Erythroblast (primary cell): ENCODE results near the gene ARR3.
"Not testable (repeated sequence)": the region's sequence is repeated elsewhere in the genome, so short reads cannot be mapped to it uniquely, and the experiment has no call there.

Experiments used
- DNase-seq, 2 experiments: peaks; one replicate each; lab custom pipeline; 2025; lab: John Stamatoyannopoulos, UW
- GATA1 ChIP-seq: IDR thresholded peaks from 2 replicates; pipeline ENCODE4 v1.6.1; 2011; ENCODE audit warnings: low read depth, mild to moderate bottlenecking, control low read depth, low read length, moderate library complexity
- POLR2A ChIP-seq: IDR thresholded peaks from 2 replicates; pipeline ENCODE4 v1.6.1; 2011; ENCODE audit warnings: mild to moderate bottlenecking, low read length

ARR3 gene

GRCh38 chrX:70254909-70255308 is 13.2 kb upstream of the ARR3 start:
- TF ChIP-seq GATA1 (no peak), POLR2A (no peak)
- DNase-seq = no peak

- TF ChIP-seq POLR2A (no peak), GATA1 (no peak)
- no peak for DNase-seq
Measured at GRCh38 chrX:70255452-70255851, 12.7 kb upstream of the ARR3 start.

- no peak for DNase-seq
- TF ChIP-seq GATA1 (no peak), POLR2A (no peak)
Measured at GRCh38 chrX:70257423-70258288, 10.5 kb upstream of the ARR3 start.

DNA sequence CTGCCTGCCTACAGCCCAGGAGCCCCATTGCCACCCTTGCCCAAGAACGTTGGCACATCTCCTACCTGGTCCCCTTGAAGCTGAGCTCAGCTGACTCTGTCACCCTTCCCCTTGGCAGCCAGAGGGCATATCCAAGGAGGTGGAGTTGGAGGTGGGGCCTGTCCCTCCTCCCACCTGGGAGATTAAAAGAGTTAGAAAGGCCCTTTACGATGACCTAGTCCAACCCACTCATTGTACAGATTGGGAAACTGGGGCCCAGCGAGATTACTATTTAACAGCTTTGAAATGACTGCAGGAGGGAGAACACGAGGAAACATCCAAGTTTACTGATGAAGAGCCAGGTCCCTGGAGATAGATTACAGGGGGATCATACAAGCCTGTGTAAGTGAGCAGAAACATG is 8.0 kb upstream of the ARR3 start, which contains the start of gene P2RY4:
Gene P2RY4, minus strand, starts transcription at position 101 of the 400 bp plus-strand sequence. CDS start 580 bp downstream, outside the sequence.
- no peak for DNase-seq
- TF ChIP-seq POLR2A (no peak), GATA1 (no peak)

GRCh38 chrX:70262952-70263567 is 5.1 kb upstream of the ARR3 start:
- TF ChIP-seq GATA1 (no peak), POLR2A (no peak)
- peak; percentile 10 to 36 for DNase-seq

GRCh38 chrX:70264784-70265183 is 3.4 kb upstream of the ARR3 start:
- DNase-seq = no peak
- TF ChIP-seq POLR2A (no peak), GATA1 (no peak)

DNA sequence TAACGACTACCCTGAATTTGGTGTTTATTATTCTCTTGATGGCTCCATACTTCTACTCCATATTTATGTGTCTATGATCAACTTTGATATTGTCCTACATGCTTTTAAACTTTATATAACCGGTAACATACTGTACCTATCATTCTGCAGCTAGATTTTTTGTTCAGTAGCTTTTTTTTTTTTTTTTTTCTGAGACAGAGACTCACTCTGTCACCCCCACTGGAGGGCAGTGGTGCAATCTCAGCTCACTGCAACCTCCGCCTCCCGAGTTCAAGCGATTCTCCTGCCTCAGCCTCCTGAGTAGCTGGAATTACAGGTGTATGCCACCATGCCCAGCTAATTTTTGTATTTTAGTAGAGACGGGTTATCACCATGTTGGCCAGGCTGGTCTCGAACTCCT is 5.9 kb downstream of the ARR3 start:
- not testable (repeated sequence) for DNase-seq

GRCh38 chrX:70279081-70279480 is 10.9 kb downstream of the ARR3 start:
- TF ChIP-seq POLR2A (no peak), GATA1 (no peak)

GRCh38 chrX:70280573-70280972 is 12.4 kb downstream of the ARR3 start:
- TF ChIP-seq GATA1 (no peak), POLR2A (no peak)
- no peak for DNase-seq

More at GRCh38 chrX:70279081-70279480, 10.9 kb downstream of the ARR3 start:
- DNase-seq = no peak

- DNase-seq = no peak
- TF ChIP-seq POLR2A = no peak
- no peak for TF ChIP-seq GATA1
Measured at GRCh38 chrX:70281951-70282350, 13.8 kb downstream of the ARR3 start, which contains the start of gene RAB41. TSS of gene RAB41 (plus strand) at chrX:70282172. CDS start at chrX:70282218, 46 bp downstream.

- DNase-seq = no peak
- TF ChIP-seq POLR2A (no peak), GATA1 (no peak)
Measured at GRCh38 chrX:70289168-70289792, 21.1 kb downstream of the ARR3 start.

- TF ChIP-seq POLR2A (peak; percentile 84), GATA1 (no peak)
- peak; percentile 90 to 91 for DNase-seq
Measured at GRCh38 chrX:70289793-70290770, 21.9 kb downstream of the ARR3 start, which contains the start of the genes KIF4A and PDZD11. TSS of gene KIF4A (plus strand) at chrX:70290104. CDS start at chrX:70290459, 355 bp downstream. TSS of gene PDZD11 (minus strand) at chrX:70289927. CDS start at chrX:70289341, 586 bp downstream.

- TF ChIP-seq POLR2A (no peak), GATA1 (no peak)
- no peak for DNase-seq
Measured at GRCh38 chrX:70292788-70293187, 24.7 kb downstream of the ARR3 start.

DNA sequence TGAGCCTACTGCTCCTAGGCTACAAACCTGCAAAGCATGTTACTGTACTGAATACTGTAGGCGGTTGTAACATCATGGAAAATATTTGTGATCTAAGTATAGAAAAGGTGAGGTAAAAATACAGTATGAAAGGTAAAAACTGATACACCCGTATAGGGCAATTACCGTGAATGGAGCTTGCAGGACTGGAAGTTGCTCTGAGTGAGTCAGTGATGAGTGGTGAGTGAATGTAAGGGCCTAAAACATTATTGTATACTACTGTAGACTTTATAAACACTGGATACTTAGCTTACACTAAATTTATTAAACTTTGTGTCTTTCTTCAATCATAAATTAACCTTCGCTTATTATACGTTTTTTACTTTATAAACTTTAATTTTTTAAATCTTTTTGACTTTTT is 25.5 kb downstream of the ARR3 start:
- DNase-seq = no peak
- TF ChIP-seq GATA1 (no peak), POLR2A (no peak)
